Activated CD8-positive, alpha-beta memory T cell treated with anti-CD3 and anti-CD28 coated beads, Interleukin-2, amount 50 U/mL, for 1 hour (primary cell): ENCODE measurements around the gene ZNF343.
"Not testable (repeated sequence)": the region's sequence is repeated elsewhere in the genome, so short reads cannot be mapped to it uniquely, and the experiment has no call there.

Experiments used
- DNase-seq: peaks from one replicate; pipeline ENCODE4 v3.0.0-alpha.2; 2020; ENCODE audit errors: extremely low read depth

Gene ZNF343

DNA sequence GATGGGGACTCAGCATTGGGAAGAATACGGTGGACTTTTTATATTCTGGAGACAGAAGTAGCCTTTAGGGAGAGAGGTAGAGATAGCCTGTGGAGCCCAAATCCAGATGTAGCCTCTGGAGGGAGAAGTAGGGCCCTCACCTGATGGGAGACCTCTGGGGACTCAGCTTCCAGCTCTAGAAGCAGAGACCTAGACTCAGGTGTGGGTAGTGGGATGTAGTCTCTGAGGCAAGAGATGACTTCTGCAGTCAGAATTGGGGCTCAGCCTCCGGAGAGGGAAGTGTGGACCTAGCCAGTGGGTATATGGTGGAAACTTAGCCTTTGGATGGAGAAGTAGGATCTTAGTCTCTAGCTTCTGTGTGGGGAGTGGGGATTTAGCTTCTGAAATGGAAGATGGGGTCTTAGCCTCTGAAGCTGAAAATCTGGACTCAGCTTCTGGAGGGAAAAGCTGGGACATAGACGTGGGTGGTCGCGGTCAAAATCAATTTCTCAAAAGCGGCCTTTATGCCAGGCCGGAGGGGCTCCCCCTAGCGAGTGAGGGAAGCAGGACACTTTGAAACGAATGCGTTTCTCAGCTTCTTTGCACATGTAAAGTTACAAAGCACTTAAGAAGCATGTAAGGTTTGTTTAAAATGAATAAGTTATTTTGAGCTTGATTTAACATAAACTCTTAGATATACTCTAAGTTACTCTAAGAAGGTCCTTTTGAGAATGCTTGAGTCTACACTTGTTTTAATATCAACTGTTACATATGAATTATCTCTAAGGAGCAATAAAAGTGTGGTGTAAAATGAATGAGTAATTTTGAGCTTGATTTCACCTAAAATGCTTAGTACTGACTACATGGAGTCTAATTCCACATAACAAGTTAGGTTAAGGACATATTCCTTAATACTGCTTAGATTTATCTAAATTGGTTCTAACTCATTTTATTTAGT, 12.9 kb upstream of the ZNF343 start:
- no peak for DNase-seq

- DNase-seq, result no peak
These were observed 11.9 kb upstream of the ZNF343 start for GRCh38 chr20:2520617-2521016.

- DNase-seq, result no peak
These were observed 10.5 kb upstream of the ZNF343 start for GRCh38 chr20:2519115-2519809.

DNA sequence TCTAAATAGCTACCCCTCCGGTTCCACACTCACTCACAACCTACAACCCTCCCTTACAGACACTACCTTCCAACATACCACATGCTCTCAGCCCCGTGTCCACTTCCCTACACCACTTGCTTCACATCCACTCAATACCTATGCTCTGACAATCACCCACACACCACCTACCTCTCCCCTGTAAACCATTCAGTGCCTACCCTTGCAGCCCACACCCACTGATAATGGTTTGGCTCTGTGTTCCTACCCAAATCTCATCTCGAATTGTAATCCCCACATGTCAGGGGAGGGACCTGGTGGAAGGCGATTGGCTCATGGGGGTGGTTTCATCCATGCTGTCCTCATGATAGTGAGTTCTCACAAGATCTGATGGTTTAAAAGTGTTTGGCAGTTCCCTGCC, 9.8 kb upstream of the ZNF343 start:
- DNase-seq, result no peak

GRCh38 chr20:2518096-2518495, 9.4 kb upstream of the ZNF343 start:
- no peak for DNase-seq

DNA sequence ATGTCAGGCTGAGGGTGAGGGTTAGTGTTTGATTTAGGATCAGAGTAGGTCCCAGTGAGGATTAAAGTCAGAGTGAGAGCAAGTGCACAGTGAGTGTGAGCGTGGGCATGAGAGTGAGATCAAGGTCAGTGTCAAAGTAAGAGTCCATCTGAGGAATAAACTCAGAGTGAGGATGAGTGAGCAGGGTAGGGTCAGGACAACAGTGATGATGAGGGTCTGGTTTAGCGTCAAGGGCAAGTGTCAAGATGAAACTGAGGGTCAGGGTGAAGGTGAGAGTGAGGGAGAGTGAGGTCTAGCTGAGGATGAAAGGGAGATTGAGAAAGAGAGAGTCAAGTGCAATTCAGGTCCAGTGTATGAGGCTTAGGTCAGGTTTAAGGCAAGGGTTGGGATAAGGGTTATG, 7.7 kb upstream of the ZNF343 start:
- no peak for DNase-seq

GRCh38 chr20:2515203-2515602, 6.5 kb upstream of the ZNF343 start:
- no peak for DNase-seq

DNA sequence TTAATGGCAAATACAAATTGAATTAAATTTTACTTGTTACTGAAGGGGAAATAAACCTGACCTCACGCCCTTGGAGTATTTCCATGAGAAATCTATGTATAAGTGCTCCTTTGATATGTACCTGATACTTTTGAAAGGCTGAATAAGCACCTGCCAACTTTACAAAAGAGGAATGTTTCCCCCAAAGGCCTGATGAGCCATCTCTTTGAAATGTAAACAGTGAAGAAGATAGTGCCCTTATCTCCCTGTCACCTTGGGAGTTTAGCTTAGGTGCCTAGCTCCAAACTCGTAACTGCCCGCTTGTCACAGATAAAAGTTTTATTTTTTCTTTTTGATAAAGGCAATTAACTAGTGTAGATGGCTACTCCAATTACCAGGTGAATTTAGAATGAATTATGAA, 1.1 kb upstream of the ZNF343 start:
- DNase-seq, result no peak

- DNase-seq, result no peak
These were observed 710 bp upstream of the ZNF343 start for GRCh38 chr20:2509468-2509781.

- DNase-seq, result no peak
These were observed 662 bp downstream of the ZNF343 start for GRCh38 chr20:2507875-2508630.

GRCh38 chr20:2507464-2507863, 1.3 kb downstream of the ZNF343 start:
- no peak for DNase-seq

GRCh38 chr20:2506426-2506825, 2.3 kb downstream of the ZNF343 start:
- DNase-seq, result not testable (repeated sequence)

GRCh38 chr20:2504803-2505202, 3.9 kb downstream of the ZNF343 start:
- DNase-seq, result not testable (repeated sequence)

DNA sequence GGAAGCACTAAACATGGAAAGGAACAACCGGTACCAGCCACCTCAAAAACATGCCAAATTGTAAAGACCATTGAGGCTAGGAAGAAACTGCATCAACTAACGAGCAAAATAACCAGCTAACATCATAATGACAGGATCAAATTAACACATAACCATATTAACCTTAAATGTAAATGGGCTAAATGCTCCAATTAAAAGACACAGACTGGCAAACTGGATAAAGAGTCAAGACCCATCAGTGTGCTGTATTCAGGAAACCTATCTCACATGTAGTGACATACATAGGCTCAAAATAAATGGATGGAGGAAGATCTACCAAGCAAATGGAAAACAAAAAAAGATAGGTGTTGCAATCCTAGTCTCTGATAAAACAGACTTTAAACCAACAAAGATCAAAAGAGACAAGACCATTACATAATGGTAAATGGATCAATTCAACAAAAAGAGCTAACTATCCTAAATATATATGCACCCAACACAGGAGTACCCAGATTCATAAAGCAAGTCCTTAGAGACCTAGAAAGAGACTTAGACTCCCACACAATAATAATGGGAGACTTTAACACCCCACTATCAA, 5.8 kb downstream of the ZNF343 start:
- not testable (repeated sequence) for DNase-seq

- no peak for DNase-seq
These were observed 23.1 kb downstream of the ZNF343 start for GRCh38 chr20:2485661-2486060.

DNA sequence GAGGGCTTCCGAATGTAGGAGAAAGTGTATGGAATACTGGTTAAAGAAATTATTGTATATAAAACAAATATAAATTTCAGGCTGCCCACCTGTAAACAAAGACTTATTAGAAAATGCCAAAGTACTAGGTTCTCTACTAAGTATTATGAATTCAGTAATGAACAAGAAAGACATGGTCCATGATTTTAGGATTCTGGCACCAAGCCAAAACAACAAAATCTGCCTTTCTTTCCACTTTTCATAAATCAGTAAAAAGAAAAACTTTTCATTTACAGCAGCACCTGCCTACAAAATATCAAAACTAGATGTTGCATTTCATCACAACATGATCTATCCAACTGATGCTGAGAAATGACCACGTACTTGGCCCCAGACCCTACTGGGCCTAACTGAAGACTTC, 23.6 kb downstream of the ZNF343 start:
- DNase-seq, result no peak

DNA sequence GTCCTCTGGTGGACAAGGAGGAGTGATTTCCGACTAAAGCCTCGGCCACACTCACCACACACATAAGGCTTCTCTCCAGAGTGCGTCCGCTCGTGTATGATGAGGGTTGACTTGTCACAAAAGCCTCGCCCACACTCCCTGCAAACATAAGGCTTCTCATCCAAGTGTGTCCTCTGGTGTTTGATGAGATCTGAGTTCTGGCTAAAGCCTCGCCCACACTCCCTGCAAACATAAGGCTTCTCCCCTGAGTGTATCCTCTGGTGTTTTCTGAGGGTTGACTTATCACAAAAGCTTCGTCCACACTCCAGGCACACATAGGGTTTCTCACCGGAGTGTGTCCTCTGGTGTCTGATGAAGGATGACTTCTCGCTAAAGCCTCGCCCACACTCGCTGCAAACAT, 25.2 kb downstream of the ZNF343 start:
- no peak for DNase-seq

GRCh38 chr20:2480381-2480780, 28.3 kb downstream of the ZNF343 start:
- DNase-seq, result no peak

- no peak for DNase-seq
These were observed 31.7 kb downstream of the ZNF343 start for GRCh38 chr20:2476742-2477615.

DNA sequence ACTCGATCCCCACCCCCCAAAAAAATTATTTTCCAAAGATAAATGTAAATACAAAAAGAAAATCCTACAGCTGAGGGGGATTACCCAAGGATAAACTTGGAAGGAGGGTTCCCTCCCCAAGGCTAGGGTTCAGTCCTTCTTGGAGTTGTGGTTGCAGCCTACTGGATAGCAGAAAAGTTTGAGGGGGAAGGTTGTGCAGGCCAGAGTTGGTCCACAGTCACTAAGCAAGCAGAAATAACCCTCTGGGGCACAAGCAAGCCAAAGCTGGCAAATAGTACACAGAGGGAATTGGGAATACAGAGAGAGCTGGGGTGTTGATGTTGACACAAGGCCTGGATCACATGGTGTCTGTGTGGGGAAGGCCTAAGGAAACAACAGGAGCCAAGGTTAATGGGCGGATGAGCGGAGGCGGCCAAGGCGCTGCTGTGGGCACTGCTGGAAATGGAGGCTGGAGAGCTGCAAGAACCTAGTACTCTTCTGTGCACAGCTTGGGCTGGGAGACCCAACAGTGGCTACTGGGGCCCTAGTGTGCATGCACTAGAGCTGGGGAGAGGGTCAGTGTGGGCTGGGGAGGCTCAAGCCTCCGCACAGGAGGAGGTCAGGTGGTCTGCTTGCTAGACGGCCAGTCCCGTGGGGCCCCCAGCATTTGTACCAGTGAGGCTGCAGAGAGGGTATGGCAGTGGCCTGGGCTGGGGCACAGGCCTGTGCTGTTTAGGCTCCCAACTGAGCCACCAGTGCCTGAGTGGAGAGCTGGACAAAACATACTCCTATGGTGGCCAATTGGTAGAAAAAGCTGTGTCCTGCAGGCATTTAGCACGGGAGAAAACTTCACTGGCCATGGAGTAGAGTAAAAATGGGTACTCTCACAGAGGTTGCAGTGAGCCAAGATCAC, 32.6 kb downstream of the ZNF343 start:
- DNase-seq, result no peak
